Endodermal cell (in vitro differentiated cells): ENCODE data around the gene NBAS. TPM values are rescaled to one million over a fixed set of nuclear protein-coding genes. Genes with fewer than 3 reads are reported as not detected.

Source experiments
- DNase-seq: peaks from one replicate; pipeline ENCODE4 v3.0.0-alpha.2; 2017
- H3K27ac ChIP-seq: 2 replicates; pipeline ENCODE4 v1.5.1; 2013; ENCODE audit warnings: mild to moderate bottlenecking, low read depth, low read length, moderate library complexity
- H3K27me3 ChIP-seq: 2 replicates; pipeline ENCODE4 v1.6.1; 2013; ENCODE audit warnings: mild to moderate bottlenecking, low read length, moderate library complexity; ENCODE audit not compliant: insufficient read depth, control insufficient read depth, poor library complexity, severe bottlenecking
- H3K36me3 ChIP-seq: 2 replicates; pipeline ENCODE4 v1.7.0; 2013; ENCODE audit warnings: mild to moderate bottlenecking, low read length, moderate library complexity; ENCODE audit not compliant: control insufficient read depth, insufficient read depth
- H3K4me1 ChIP-seq: one replicate; pipeline ENCODE4 v1.7.0; 2013; ENCODE audit warnings: low read length; ENCODE audit not compliant: control insufficient read depth, insufficient read depth
- H3K4me3 ChIP-seq: 2 replicates; pipeline ENCODE4 v1.5.1; 2013; ENCODE audit warnings: mild to moderate bottlenecking, low read length, moderate library complexity
- H3K9ac ChIP-seq: 2 replicates; pipeline ENCODE4 v1.6.1; 2013; ENCODE audit warnings: mild to moderate bottlenecking, low read length, moderate library complexity; ENCODE audit not compliant: poor library complexity, severe bottlenecking; ENCODE audit errors: extremely low read depth
- H3K9me3 ChIP-seq: 2 replicates; pipeline ENCODE4 v1.6.1; 2013; ENCODE audit warnings: mild to moderate bottlenecking, low read length, moderate library complexity; ENCODE audit not compliant: control insufficient read depth
- H3K27ac Mint-ChIP-seq: 2 replicates; pipeline ENCODE4 v1.8.0; 2020; ENCODE audit warnings: mixed read lengths
- H3K27me3 Mint-ChIP-seq: 2 replicates; pipeline ENCODE4 v1.8.0; 2021; ENCODE audit warnings: mild to moderate bottlenecking, mixed read lengths; ENCODE audit not compliant: insufficient read depth
- H3K36me3 Mint-ChIP-seq: 2 replicates; pipeline ENCODE4 v1.8.0; 2020; ENCODE audit warnings: low read depth, mixed read lengths
- H3K4me1 Mint-ChIP-seq: 2 replicates; pipeline ENCODE4 v1.8.0; 2020; ENCODE audit warnings: mixed read lengths
- H3K4me3 Mint-ChIP-seq: 2 replicates; pipeline ENCODE4 v1.8.0; 2020; ENCODE audit warnings: mild to moderate bottlenecking, moderate library complexity, mixed read lengths
- H3K9me3 Mint-ChIP-seq: 2 replicates; pipeline ENCODE4 v1.8.0; 2020; ENCODE audit warnings: mild to moderate bottlenecking, mixed read lengths
- WGBS, 2 experiments: methylation state at CpG; one replicate each; pipeline versions ENCODE4 v1.1.5 to v1.1.7; 2013; ENCODE audit warnings: missing lambda C conversion rate in 2 of 2, mixed read lengths in 1 of 2; ENCODE audit not compliant: insufficient coverage in 1 of 2, insufficient read length in 1 of 2; 5-methylcytosine and 5-hydroxymethylcytosine counted together
- total RNA-seq, 2 donors: library from RNA; stranded (reverse); fragmentation: NEBNext Ultra II Directional in 1 of 2; extraction: Animal tissue kit (Norgen Biotek cat#: 25700) in 1 of 2; gene quantifications; 2 replicates in 1 of 2; 3 replicates in 1 of 2; pipeline ENCODE4 v1.2.1, GENCODE V29; 2021
- TF ChIP-seq, protein P1 (sequence below): fragments of 200-600 bp; sonication (generic); conservative IDR thresholded peaks from 2 replicates; pipeline ENCODE4 v1.5.0; 2021; ENCODE audit warnings: antibody characterized with exemption, mild to moderate bottlenecking

Gene NBAS
- total RNA-seq, 2 donors from 2014 or later = 47.4 to 54.7 TPM

DNA sequence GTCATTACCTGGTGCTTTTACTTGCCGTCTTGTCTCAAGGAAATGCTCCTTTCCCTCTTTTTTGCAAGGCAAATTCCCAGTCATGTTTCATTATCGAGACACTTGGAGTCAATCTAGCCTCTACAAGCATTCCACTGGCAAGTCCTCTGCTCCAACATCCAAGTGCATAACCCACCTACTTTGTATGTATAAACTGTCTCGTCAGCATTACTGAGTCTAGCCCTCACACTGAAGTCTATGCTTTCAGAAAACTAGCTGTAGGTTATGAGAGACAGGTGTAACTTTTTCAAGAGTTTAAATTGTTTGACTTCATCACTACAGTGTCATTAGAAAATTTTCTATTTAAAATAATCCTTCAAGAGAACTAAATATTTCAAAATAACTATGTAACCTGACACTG is 319.2 kb downstream of the NBAS start:
- no peak for DNase-seq
- no peak overlapping the region for H3K27ac Mint-ChIP-seq

DNA sequence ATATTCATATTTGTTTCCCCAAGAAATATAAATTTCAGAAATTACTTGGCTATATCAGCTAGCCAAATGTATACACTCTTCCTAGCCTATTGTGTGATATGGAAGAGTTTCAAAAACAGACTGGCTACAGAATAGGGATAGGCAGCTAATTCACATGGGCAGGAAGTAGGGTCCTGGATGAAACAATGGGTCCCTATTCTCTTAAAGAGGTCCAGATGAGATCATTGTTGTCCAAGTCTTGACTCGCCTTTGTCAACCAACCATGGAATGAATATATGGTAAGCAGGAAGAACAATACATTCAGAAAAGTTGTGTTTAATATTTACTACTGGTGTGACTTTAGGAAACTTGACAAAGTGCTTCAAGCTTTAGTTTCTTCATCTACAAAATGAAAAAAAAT is 319.9 kb downstream of the NBAS start:
- no peaks in the 10 kb centered on the region for H3K9me3 ChIP-seq
- 100% methylated on average over 1 of the region's 1 CpG for WGBS, 2 experiments
- H3K4me1 ChIP-seq = no peaks in the 10 kb centered on the region
- TF ChIP-seq, protein P1, sequence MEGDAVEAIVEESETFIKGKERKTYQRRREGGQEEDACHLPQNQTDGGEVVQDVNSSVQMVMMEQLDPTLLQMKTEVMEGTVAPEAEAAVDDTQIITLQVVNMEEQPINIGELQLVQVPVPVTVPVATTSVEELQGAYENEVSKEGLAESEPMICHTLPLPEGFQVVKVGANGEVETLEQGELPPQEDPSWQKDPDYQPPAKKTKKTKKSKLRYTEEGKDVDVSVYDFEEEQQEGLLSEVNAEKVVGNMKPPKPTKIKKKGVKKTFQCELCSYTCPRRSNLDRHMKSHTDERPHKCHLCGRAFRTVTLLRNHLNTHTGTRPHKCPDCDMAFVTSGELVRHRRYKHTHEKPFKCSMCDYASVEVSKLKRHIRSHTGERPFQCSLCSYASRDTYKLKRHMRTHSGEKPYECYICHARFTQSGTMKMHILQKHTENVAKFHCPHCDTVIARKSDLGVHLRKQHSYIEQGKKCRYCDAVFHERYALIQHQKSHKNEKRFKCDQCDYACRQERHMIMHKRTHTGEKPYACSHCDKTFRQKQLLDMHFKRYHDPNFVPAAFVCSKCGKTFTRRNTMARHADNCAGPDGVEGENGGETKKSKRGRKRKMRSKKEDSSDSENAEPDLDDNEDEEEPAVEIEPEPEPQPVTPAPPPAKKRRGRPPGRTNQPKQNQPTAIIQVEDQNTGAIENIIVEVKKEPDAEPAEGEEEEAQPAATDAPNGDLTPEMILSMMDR = no peak
- no peak for DNase-seq
- H3K27ac ChIP-seq = no peak overlapping the region
- no peak overlapping the region for H3K9ac ChIP-seq
- no peak overlapping the region for H3K4me3 ChIP-seq
- no peaks in the 10 kb centered on the region for H3K9me3 Mint-ChIP-seq
- H3K27ac Mint-ChIP-seq = no peak overlapping the region
- peaks cover 6% of the 10 kb centered on the region for H3K4me1 Mint-ChIP-seq
- no peaks in the 10 kb centered on the region for H3K27me3 Mint-ChIP-seq
- peaks cover 5% of the 10 kb centered on the region for H3K36me3 Mint-ChIP-seq
- H3K4me3 Mint-ChIP-seq = no peak overlapping the region
- no peaks in the 10 kb centered on the region for H3K36me3 ChIP-seq
- no peaks in the 10 kb centered on the region for H3K27me3 ChIP-seq

More for the DNA sequence above, 319.2 kb downstream of the NBAS start:
- H3K4me3 ChIP-seq = no peak overlapping the region
- no peaks in the 10 kb centered on the region for H3K9me3 ChIP-seq
- no peaks in the 10 kb centered on the region for H3K9me3 Mint-ChIP-seq
- peaks cover 5% of the 10 kb centered on the region for H3K36me3 Mint-ChIP-seq
- TF ChIP-seq, protein P1 = no peak
- H3K9ac ChIP-seq = no peak overlapping the region
- no peaks in the 10 kb centered on the region for H3K27me3 ChIP-seq
- H3K36me3 ChIP-seq = no peaks in the 10 kb centered on the region
- no peak overlapping the region for H3K4me3 Mint-ChIP-seq
- no peaks in the 10 kb centered on the region for H3K27me3 Mint-ChIP-seq
- WGBS, 2 experiments = 85 to 88% methylated on average over 2 to 3 of the region's 3 CpGs
- no peak overlapping the region for H3K27ac ChIP-seq
- peaks cover 6% of the 10 kb centered on the region for H3K4me1 Mint-ChIP-seq
- H3K4me1 ChIP-seq = no peaks in the 10 kb centered on the region

DNA sequence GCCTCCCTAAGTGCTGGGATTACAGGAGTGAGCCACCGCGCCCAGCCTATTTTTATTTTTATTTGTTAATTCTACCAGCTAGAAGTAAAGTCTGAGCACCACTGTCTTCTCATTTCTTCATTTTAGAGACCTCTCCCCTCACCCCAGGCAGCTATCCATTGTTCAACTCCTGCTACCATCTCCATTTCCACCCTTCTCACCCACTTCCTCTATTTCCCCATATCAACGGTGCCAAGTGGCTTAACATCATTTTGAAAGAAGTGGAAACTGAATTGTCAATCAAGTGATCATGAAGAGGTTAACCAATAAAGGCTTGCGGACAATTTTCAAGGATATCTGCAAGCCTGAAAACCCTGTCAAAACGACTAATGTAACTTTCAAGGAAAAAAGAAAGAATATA is 323.1 kb downstream of the NBAS start:
- Histone ChIP-seq H3K4me1 (no peaks in the 10 kb centered on the region), H3K9me3 (no peaks in the 10 kb centered on the region), H3K4me3 (no peak overlapping the region), H3K27me3 (no peaks in the 10 kb centered on the region), H3K36me3 (no peaks in the 10 kb centered on the region), H3K27ac (no peak overlapping the region), H3K9ac (no peak overlapping the region)
- H3K27me3 Mint-ChIP-seq = no peaks in the 10 kb centered on the region
- DNase-seq = no peak
- H3K36me3 Mint-ChIP-seq = peaks cover 3% of the 10 kb centered on the region
- H3K27ac Mint-ChIP-seq = no peak overlapping the region
- H3K9me3 Mint-ChIP-seq = no peaks in the 10 kb centered on the region
- no peak overlapping the region for H3K4me3 Mint-ChIP-seq
- H3K4me1 Mint-ChIP-seq = no peaks in the 10 kb centered on the region
- TF ChIP-seq, protein P1 = no peak
- 98 to 100% methylated on average over 1 to 5 of the region's 5 CpGs for WGBS, 2 experiments
